ENCODE data around the gene HERPUD1. TPM values are rescaled to one million over a fixed set of nuclear protein-coding genes. Genes with fewer than 3 reads are reported as not detected.

The HERPUD1 gene
- total RNA-seq, 2 experiments from 2014 or later = 217 to 227 TPM

DNA sequence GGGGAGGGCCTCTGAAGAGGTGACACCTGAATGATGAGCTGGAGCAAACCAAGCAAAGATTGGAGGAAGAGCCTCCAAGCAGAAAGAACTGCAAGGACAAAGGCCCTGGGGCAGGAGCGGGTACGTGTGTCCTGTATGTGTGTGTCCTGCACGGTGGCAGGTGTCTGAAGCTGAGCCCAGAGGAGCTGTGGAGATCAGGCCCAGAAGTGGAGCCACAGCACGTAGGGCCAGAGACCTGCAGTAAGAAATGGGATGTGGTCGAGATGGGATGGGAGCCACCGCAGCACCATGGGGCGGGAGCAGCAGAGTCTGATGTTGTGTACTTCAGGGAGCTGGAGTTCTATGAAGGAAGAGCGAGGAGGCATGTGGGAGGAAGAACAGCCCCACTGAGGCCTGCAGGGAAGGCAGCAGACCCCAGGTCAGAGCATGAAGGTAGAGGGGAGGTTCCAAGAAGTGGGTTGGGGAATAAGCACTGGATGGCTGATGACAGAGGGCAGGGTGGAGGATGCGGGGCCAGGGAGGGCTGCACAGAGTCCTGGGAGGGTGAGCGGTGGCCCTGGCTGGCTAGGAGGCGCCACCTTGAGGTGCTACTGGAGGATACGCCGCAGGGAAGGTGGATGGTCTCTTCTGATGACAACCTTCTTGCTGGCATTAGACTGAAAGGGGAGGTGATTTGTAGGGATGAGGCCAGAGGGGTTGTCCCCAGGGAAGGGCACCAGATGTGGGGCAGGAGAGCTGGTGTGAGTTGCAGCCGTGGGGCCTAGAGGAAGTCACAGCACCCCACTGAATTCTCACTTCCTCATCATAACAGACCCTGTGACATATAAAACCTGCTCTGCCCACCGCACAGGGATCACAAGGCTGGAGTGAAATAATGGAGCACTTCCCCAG is 19.2 kb downstream of the HERPUD1 start:
- H3K9me3 Mint-ChIP-seq = no peaks in the 10 kb centered on the region
- Histone ChIP-seq H3K4me1 (ENCODE audit: insufficient read depth, low read length) (peaks cover 5% of the 10 kb centered on the region), H3K36me3 (ENCODE audit: insufficient read depth, low read length) (peaks cover 7% of the 10 kb centered on the region), H3K27me3 (ENCODE audit: control insufficient read depth in 1 of 2, insufficient read depth in 2 of 2, low read length in 2 of 2) (no peaks in the 10 kb centered on the region), H3K4me3 (ENCODE audit: low read length) (no peak overlapping the region), H3K9me3 (ENCODE audit: control insufficient read depth in 1 of 2, insufficient read depth in 1 of 2, low read length in 2 of 2) (no peaks in the 10 kb centered on the region), H3K27ac (ENCODE audit: low read depth in 1 of 2, low read length in 2 of 2) (no peak overlapping the region)
- H3K27ac Mint-ChIP-seq = no peak overlapping the region
- intact Hi-C loops (cut with DNase I, micrococcal nuclease) = loop anchor here (1.0 kb wide), 1 partner anchor 84 kb away; no protein-coding TSS in a partner anchor
- H3K4me1 Mint-ChIP-seq (ENCODE audit: low read depth) = no peaks in the 10 kb centered on the region
- ATAC-seq (ENCODE audit: poor library complexity) (peak; percentile 85), DNase-seq (peak in 13 of 14 experiments; percentile 18 to 71 (median 42))
- CTCF ChIA-PET = interaction anchor here (1.0 kb wide), 1 partner anchor 13 kb away, joined by 3 read pairs; no protein-coding TSS in a partner anchor
- TF ChIP-seq CTCF (IDR thresholded peaks at IDR 0.05) = peak; percentile 52
- H3K27me3 Mint-ChIP-seq = no peaks in the 10 kb centered on the region
- H3K36me3 Mint-ChIP-seq (ENCODE audit: low read depth) = peaks cover 4% of the 10 kb centered on the region
- no peak overlapping the region for H3K4me3 Mint-ChIP-seq
- POLR2A ChIA-PET = interaction anchor here (0.8 to 1.8 kb wide), 3 partner anchors 10 to 20 kb away, joined by 3 to 7 read pairs (median 3); no protein-coding TSS in a partner anchor

GRCh38 chr16:56953006-56953405 is 21.1 kb downstream of the HERPUD1 start:
- Histone ChIP-seq H3K4me3 (ENCODE audit: low read length) (no peak overlapping the region), H3K4me1 (ENCODE audit: insufficient read depth, low read length) (peaks cover 5% of the 10 kb centered on the region), H3K36me3 (ENCODE audit: insufficient read depth, low read length) (peaks cover 4% of the 10 kb centered on the region), H3K27me3 (ENCODE audit: control insufficient read depth in 1 of 2, insufficient read depth in 2 of 2, low read length in 2 of 2) (no peaks in the 10 kb centered on the region), H3K27ac (ENCODE audit: low read depth in 1 of 2, low read length in 2 of 2) (no peak overlapping the region), H3K9me3 (ENCODE audit: control insufficient read depth in 1 of 2, insufficient read depth in 1 of 2, low read length in 2 of 2) (no peaks in the 10 kb centered on the region)
- DNase-seq (no peak), ATAC-seq (ENCODE audit: poor library complexity) (no peak)
- Mint-ChIP-seq H3K4me3 (no peak overlapping the region), H3K4me1 (ENCODE audit: low read depth) (no peaks in the 10 kb centered on the region), H3K27ac (no peak overlapping the region), H3K36me3 (ENCODE audit: low read depth) (no peaks in the 10 kb centered on the region), H3K9me3 (no peaks in the 10 kb centered on the region), H3K27me3 (no peaks in the 10 kb centered on the region)
- TF ChIP-seq CTCF (IDR thresholded peaks at IDR 0.05) = no peak
- ChIA-PET CTCF (no interaction called here), POLR2A (no interaction called here)
- intact Hi-C loops (cut with DNase I, micrococcal nuclease) = no loop called here

DNA sequence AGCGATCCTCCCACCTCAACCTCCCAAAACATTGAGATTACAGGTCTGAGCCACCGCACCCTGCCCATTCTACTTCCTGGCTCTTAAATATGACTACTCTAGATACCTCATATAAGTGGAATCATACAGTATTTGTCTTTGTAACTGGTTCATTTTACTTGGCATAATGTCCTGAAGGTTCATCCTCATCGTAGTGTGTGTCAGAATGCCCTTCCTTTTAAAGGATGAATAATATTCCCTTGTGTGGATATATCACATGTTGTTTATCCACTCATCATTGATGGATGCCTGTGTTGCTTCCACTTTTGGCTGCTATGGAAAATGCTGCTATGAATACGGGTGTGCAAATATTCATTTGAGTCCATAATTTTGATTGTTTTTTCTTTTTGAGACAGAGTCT is 24.1 kb downstream of the HERPUD1 start:
- ChIA-PET POLR2A (no interaction called here), CTCF (no interaction called here)

More for the DNA sequence above, 24.1 kb downstream of the HERPUD1 start:
- Histone ChIP-seq H3K27ac (ENCODE audit: low read depth in 1 of 2, low read length in 2 of 2) (no peak overlapping the region), H3K9me3 (ENCODE audit: control insufficient read depth in 1 of 2, insufficient read depth in 1 of 2, low read length in 2 of 2) (no peaks in the 10 kb centered on the region), H3K4me1 (ENCODE audit: insufficient read depth, low read length) (peaks cover 5% of the 10 kb centered on the region), H3K36me3 (ENCODE audit: insufficient read depth, low read length) (no peaks in the 10 kb centered on the region), H3K27me3 (ENCODE audit: control insufficient read depth in 1 of 2, insufficient read depth in 2 of 2, low read length in 2 of 2) (no peaks in the 10 kb centered on the region), H3K4me3 (ENCODE audit: low read length) (no peak overlapping the region)
- ATAC-seq (ENCODE audit: poor library complexity) (no peak), DNase-seq (no peak)
- no peak for TF ChIP-seq CTCF (IDR thresholded peaks at IDR 0.05)
- Mint-ChIP-seq H3K27ac (no peak overlapping the region), H3K4me3 (no peak overlapping the region), H3K4me1 (ENCODE audit: low read depth) (no peaks in the 10 kb centered on the region), H3K9me3 (no peaks in the 10 kb centered on the region), H3K36me3 (ENCODE audit: low read depth) (no peaks in the 10 kb centered on the region), H3K27me3 (no peaks in the 10 kb centered on the region)
- intact Hi-C loops (cut with DNase I, micrococcal nuclease) = no loop called here

All from CD4-positive, alpha-beta T cell (primary cell).